ENCODE results near the gene COL7A1. TPM values are rescaled to one million over a fixed set of nuclear protein-coding genes. Genes with fewer than 3 reads are reported as not detected.

COL7A1 gene
- total and polyA plus RNA-seq, 4 donors: 4.3 to 18.7 (median 8.5) TPM

GRCh38 chr3:48562367-48563095, 32.6 kb downstream of the COL7A1 start:
- Histone ChIP-seq H3K27me3 (ENCODE audit: control insufficient read depth in 3 of 3, insufficient read depth in 3 of 3, low read length in 2 of 3) (no peaks in the 10 kb centered on the region), H3K36me3 (ENCODE audit: control insufficient read depth in 4 of 4, insufficient read depth in 4 of 4, low read length in 4 of 4) (no peaks in the 10 kb centered on the region), H3K4me3 (no peak overlapping the region), H3K4me1 (ENCODE audit: control insufficient read depth in 5 of 5, insufficient read depth in 5 of 5, low read length in 5 of 5) (peaks cover 0 to 28% (median 9%) of the 10 kb centered on the region in 5 donors), H3K9ac (ENCODE audit: insufficient read depth in 1 of 2, low read length in 2 of 2) (no peak overlapping the region), H3K27ac (ENCODE audit: low read depth in 1 of 2, low read length in 1 of 2) (no peak overlapping the region), H3K9me3 (ENCODE audit: control insufficient read depth in 4 of 4, insufficient read depth in 3 of 4, low read length in 3 of 4) (no peaks in the 10 kb centered on the region)
- ATAC-seq (ENCODE audit: insufficient read depth, low FRiP score): no peak
- WGBS, 2 donors: 90 to 93% methylated on average over 20 of the region's 20 CpGs
- no peak for DNase-seq
- no peak for TF ChIP-seq CTCF (IDR thresholded peaks at IDR 0.05; ENCODE audit: control extremely low read depth, extremely low read depth)

GRCh38 chr3:48561045-48561736, 33.9 kb downstream of the COL7A1 start:
- peaks cover 0 to 34% (median 12%) of the 10 kb centered on the region in 5 donors for H3K4me1 ChIP-seq (ENCODE audit: control insufficient read depth in 5 of 5, insufficient read depth in 5 of 5, low read length in 5 of 5)

GRCh38 chr3:48560648-48561018, 34.5 kb downstream of the COL7A1 start:
- ATAC-seq (ENCODE audit: insufficient read depth, low FRiP score) (no peak), DNase-seq (peak in 2 of 3 donors; percentile 33 to 63)
- TF ChIP-seq CTCF (IDR thresholded peaks at IDR 0.05; ENCODE audit: control extremely low read depth, extremely low read depth): no peak
- Histone ChIP-seq H3K36me3 (ENCODE audit: control insufficient read depth in 4 of 4, insufficient read depth in 4 of 4, low read length in 4 of 4) (no peaks in the 10 kb centered on the region), H3K4me3 (no peak overlapping the region), H3K27ac (ENCODE audit: low read depth in 1 of 2, low read length in 1 of 2) (peak overlapping the region; percentile 12 to 45), H3K9me3 (ENCODE audit: control insufficient read depth in 4 of 4, insufficient read depth in 3 of 4, low read length in 3 of 4) (no peaks in the 10 kb centered on the region), H3K4me1 (ENCODE audit: control insufficient read depth in 5 of 5, insufficient read depth in 5 of 5, low read length in 5 of 5) (peaks cover 0 to 40% (median 14%) of the 10 kb centered on the region in 5 donors), H3K9ac (ENCODE audit: insufficient read depth in 1 of 2, low read length in 2 of 2) (no peak overlapping the region), H3K27me3 (ENCODE audit: control insufficient read depth in 3 of 3, insufficient read depth in 3 of 3, low read length in 2 of 3) (no peaks in the 10 kb centered on the region)
- WGBS, 2 donors: 2 to 12% methylated on average over 5 of the region's 5 CpGs

More at GRCh38 chr3:48561045-48561736, 33.9 kb downstream of the COL7A1 start:
- TF ChIP-seq CTCF (IDR thresholded peaks at IDR 0.05; ENCODE audit: control extremely low read depth, extremely low read depth): no peak
- ATAC-seq (ENCODE audit: insufficient read depth, low FRiP score): no peak
- H3K27ac ChIP-seq (ENCODE audit: low read depth in 1 of 2, low read length in 1 of 2): peak overlapping the region; percentile 12 to 45
- no peaks in the 10 kb centered on the region for H3K36me3 ChIP-seq (ENCODE audit: control insufficient read depth in 4 of 4, insufficient read depth in 4 of 4, low read length in 4 of 4)
- no peaks in the 10 kb centered on the region for H3K9me3 ChIP-seq (ENCODE audit: control insufficient read depth in 4 of 4, insufficient read depth in 3 of 4, low read length in 3 of 4)
- peak; percentile 62 to 72 (median 62) for DNase-seq
- H3K4me3 ChIP-seq: no peak overlapping the region
- H3K27me3 ChIP-seq (ENCODE audit: control insufficient read depth in 3 of 3, insufficient read depth in 3 of 3, low read length in 2 of 3): no peaks in the 10 kb centered on the region
- WGBS, 2 donors: 32% methylated on average over 21 of the region's 21 CpGs
- H3K9ac ChIP-seq (ENCODE audit: insufficient read depth in 1 of 2, low read length in 2 of 2): no peak overlapping the region

All from lung (tissue), 12 donors.